ENCODE data around the gene CCNF.

The CCNF gene

DNA sequence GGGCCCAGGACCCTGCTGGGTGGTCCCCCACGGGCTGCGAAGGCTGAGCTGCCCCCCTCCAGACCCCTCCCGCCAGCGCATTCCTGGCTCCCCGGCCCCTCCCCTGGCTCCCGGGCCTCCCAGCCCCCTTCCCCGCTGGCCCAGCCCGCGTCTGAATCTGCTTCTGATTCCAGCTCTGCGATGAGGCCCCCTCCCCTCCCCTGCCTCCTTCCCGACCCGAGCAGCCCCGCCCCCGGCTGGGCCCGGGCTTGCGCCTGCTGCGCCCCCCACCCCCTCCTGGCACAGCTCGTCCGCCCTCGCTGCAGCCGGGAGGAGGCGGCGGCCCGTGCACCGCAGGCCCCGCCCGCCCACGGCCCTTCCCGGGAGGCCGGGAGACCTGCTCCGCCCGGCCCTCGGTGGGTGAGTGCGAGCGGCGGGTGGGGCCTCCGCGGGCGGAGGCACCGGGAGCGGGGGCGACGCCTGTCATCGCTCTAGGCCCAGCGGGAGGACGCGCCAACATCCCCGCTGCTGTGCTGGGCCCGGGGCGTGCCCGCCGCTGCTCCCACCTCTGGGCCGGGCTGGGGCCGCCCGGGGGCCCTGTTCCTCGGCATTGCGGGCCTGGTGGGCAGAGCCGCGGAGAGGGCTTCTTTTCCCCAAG, 41.9 kb downstream of the CCNF start, which contains the start of gene NTN3:
Gene NTN3, plus strand, starts transcription at position 282 of the 637 bp plus-strand sequence. CDS start 405 bp downstream, outside the sequence.
- H3K4me3 ChIP-seq (ENCODE audit: low read depth, low read length), result peak within 1 kb of the TSS; percentile 27
- TF ChIP-seq, protein P1, sequence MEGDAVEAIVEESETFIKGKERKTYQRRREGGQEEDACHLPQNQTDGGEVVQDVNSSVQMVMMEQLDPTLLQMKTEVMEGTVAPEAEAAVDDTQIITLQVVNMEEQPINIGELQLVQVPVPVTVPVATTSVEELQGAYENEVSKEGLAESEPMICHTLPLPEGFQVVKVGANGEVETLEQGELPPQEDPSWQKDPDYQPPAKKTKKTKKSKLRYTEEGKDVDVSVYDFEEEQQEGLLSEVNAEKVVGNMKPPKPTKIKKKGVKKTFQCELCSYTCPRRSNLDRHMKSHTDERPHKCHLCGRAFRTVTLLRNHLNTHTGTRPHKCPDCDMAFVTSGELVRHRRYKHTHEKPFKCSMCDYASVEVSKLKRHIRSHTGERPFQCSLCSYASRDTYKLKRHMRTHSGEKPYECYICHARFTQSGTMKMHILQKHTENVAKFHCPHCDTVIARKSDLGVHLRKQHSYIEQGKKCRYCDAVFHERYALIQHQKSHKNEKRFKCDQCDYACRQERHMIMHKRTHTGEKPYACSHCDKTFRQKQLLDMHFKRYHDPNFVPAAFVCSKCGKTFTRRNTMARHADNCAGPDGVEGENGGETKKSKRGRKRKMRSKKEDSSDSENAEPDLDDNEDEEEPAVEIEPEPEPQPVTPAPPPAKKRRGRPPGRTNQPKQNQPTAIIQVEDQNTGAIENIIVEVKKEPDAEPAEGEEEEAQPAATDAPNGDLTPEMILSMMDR (IDR thresholded peaks at IDR 0.05; ENCODE audit: insufficient read depth, low read length, missing control alignments), result no peak
- ChIA-PET POLR2A (interaction anchor here (0.9 kb wide), 1 partner anchor 11 kb away, joined by 3 read pairs; the partner anchor contains the start of gene TEDC2), CTCF (interaction anchor here (1.3 kb wide), 1 partner anchor 30 kb away, joined by 3 read pairs; no protein-coding TSS in a partner anchor)
- DNase-seq (ENCODE audit: low read depth, low spot score), result no peak

DNA sequence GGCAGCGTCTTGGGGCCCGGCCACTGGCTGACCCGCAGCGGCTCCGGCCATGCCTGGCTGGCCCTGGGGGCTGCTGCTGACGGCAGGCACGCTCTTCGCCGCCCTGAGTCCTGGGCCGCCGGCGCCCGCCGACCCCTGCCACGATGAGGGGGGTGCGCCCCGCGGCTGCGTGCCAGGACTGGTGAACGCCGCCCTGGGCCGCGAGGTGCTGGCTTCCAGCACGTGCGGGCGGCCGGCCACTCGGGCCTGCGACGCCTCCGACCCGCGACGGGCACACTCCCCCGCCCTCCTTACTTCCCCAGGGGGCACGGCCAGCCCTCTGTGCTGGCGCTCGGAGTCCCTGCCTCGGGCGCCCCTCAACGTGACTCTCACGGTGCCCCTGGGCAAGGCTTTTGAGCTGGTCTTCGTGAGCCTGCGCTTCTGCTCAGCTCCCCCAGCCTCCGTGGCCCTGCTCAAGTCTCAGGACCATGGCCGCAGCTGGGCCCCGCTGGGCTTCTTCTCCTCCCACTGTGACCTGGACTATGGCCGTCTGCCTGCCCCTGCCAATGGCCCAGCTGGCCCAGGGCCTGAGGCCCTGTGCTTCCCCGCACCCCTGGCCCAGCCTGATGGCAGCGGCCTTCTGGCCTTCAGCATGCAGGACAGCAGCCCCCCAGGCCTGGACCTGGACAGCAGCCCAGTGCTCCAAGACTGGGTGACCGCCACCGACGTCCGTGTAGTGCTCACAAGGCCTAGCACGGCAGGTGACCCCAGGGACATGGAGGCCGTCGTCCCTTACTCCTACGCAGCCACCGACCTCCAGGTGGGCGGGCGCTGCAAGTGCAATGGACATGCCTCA, 42.6 kb downstream of the CCNF start:
- no peak overlapping the region; the same call in 1 of the 2 replicates for H3K4me3 ChIP-seq (ENCODE audit: low read depth, low read length)
- DNase-seq (ENCODE audit: low read depth, low spot score), result no peak
- ChIA-PET CTCF (interaction anchor here (1.9 kb wide), 1 partner anchor 10 kb away, joined by 4 read pairs; no protein-coding TSS in a partner anchor), POLR2A (no interaction called here)
- TF ChIP-seq, protein P1 (IDR thresholded peaks at IDR 0.05; ENCODE audit: insufficient read depth, low read length, missing control alignments), result no peak

DNA sequence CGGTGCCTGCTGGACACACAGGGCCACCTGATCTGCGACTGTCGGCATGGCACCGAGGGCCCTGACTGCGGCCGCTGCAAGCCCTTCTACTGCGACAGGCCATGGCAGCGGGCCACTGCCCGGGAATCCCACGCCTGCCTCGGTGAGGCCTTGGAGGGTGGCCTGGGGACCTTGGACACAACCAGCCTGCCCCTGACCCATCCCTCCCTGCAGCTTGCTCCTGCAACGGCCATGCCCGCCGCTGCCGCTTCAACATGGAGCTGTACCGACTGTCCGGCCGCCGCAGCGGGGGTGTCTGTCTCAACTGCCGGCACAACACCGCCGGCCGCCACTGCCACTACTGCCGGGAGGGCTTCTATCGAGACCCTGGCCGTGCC, 43.2 kb downstream of the CCNF start:
- no peak overlapping the region for H3K4me3 ChIP-seq (ENCODE audit: low read depth, low read length)
- POLR2A ChIA-PET, result interaction anchor here (0.5 kb wide), 1 partner anchor 454 kb away, joined by 3 read pairs; no protein-coding TSS in a partner anchor
- TF ChIP-seq, protein P1 (IDR thresholded peaks at IDR 0.05; ENCODE audit: insufficient read depth, low read length, missing control alignments), result no peak
- CTCF ChIA-PET, result interaction anchor here (0.9 to 1.9 kb wide), 2 partner anchors 9 to 29 kb away, joined by 4 read pairs; no protein-coding TSS in a partner anchor
- no peak for DNase-seq (ENCODE audit: low read depth, low spot score)

DNA sequence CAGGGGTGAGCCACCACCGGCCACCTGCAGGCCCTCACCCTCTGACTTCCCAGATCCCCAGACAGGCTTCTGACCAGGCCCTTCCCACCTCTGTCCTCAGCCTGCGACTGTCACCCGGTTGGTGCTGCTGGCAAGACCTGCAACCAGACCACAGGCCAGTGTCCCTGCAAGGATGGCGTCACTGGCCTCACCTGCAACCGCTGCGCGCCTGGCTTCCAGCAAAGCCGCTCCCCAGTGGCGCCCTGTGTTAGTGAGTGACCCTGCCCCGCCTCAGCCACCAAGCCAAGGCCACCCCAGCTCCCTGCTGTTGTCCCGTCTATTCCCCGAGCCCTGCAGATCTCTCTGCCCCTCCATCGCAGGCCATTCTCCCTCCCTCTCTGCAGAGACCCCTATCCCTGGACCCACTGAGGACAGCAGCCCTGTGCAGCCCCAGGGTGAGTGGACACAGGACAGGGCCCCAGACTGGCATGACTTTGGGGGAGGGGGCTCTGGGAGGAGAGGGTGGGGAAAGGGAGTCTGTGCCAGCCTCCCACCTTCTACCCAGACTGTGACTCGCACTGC, 43.7 kb downstream of the CCNF start:
- peak overlapping the region; percentile 78 for H3K4me3 ChIP-seq (ENCODE audit: low read depth, low read length)
- POLR2A ChIA-PET, result interaction anchor here (0.5 kb wide), 1 partner anchor 454 kb away, joined by 3 read pairs; no protein-coding TSS in a partner anchor
- no peak for DNase-seq (ENCODE audit: low read depth, low spot score)

DNA sequence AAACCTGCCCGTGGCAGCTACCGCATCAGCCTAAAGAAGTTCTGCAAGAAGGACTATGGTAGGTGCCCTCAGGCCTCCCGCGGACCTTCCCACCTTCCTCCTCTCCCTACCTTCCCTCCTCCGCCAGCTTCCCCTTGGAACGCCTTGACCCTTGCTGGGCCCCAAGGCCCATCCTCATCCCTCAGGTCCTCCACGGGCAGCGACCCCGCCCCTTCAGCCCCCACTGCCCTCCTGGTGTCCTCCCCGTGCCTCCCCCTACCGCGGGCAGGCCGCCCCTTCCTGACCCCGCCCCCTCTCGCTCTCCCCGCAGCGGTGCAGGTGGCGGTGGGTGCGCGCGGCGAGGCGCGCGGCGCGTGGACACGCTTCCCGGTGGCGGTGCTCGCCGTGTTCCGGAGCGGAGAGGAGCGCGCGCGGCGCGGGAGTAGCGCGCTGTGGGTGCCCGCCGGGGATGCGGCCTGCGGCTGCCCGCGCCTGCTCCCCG, 44.2 kb downstream of the CCNF start:
- DNase-seq (ENCODE audit: low read depth, low spot score), result no peak
- TF ChIP-seq, protein P1 (IDR thresholded peaks at IDR 0.05; ENCODE audit: insufficient read depth, low read length, missing control alignments), result no peak
- POLR2A ChIA-PET, result no interaction called here
- peak overlapping the region; percentile 78 for H3K4me3 ChIP-seq (ENCODE audit: low read depth, low read length)
- CTCF ChIA-PET, result interaction anchor here (0.6 to 1.9 kb wide), 8 partner anchors 8 to 258 kb away, joined by 3 to 8 read pairs (median 4); no protein-coding TSS in a partner anchor

More for the DNA sequence above, 43.7 kb downstream of the CCNF start:
- TF ChIP-seq, protein P1 (IDR thresholded peaks at IDR 0.05; ENCODE audit: insufficient read depth, low read length, missing control alignments), result no peak
- CTCF ChIA-PET, result interaction anchor here (0.6 to 1.9 kb wide), 3 partner anchors 9 to 28 kb away, joined by 3 to 4 read pairs (median 4); no protein-coding TSS in a partner anchor

Measured in AG04449 (cell line).